H9 (cell line): ENCODE measurements around the gene KIAA0513. TPM values are rescaled to one million over a fixed set of nuclear protein-coding genes. Genes with fewer than 3 reads are reported as not detected.

Experiments used
- DNase-seq: peaks from one replicate; pipeline ENCODE4 v3.0.0-alpha.2; 2017
- H2AFZ ChIP-seq: one replicate; pipeline ENCODE4 v1.6.1; 2013; ENCODE audit warnings: mild to moderate bottlenecking, low read length, control low read depth, moderate library complexity
- H2AK5ac ChIP-seq: 2 replicates; pipeline ENCODE4 v1.6.1; 2013; ENCODE audit warnings: low read length, control low read depth, mixed read lengths; ENCODE audit not compliant: insufficient read length
- H2BK120ac ChIP-seq: one replicate; pipeline ENCODE4 v1.6.1; 2013; ENCODE audit warnings: low read depth, mild to moderate bottlenecking, low read length, control low read depth, inconsistent platforms; ENCODE audit not compliant: poor library complexity, severe bottlenecking
- H2BK12ac ChIP-seq: 2 replicates; pipeline ENCODE4 v1.6.1; 2013; ENCODE audit warnings: low read length, control low read depth, mixed read lengths, low read depth; ENCODE audit not compliant: insufficient read length
- H2BK15ac ChIP-seq: 2 replicates; pipeline ENCODE4 v1.6.1; 2013; ENCODE audit warnings: low read depth, low read length, control low read depth
- H2BK20ac ChIP-seq: one replicate; pipeline ENCODE4 v1.6.1; 2013; ENCODE audit warnings: low read depth, mild to moderate bottlenecking, low read length, control low read depth, inconsistent platforms; ENCODE audit not compliant: poor library complexity, severe bottlenecking
- H2BK5ac ChIP-seq: 2 replicates; pipeline ENCODE4 v1.6.1; 2013; ENCODE audit warnings: low read length, control low read depth, mixed read lengths; ENCODE audit not compliant: insufficient read length
- H3K14ac ChIP-seq: 2 replicates; pipeline ENCODE4 v1.6.1; 2013; ENCODE audit warnings: low read length, control low read depth; ENCODE audit not compliant: insufficient read depth
- H3K18ac ChIP-seq: 2 replicates; pipeline ENCODE4 v1.6.1; 2013; ENCODE audit warnings: low read depth, mild to moderate bottlenecking, mixed read lengths, low read length, control low read depth; ENCODE audit not compliant: insufficient read length
- H3K23ac ChIP-seq: 2 replicates; pipeline ENCODE4 v1.6.1; 2013; ENCODE audit warnings: low read length, control low read depth, mixed read lengths, low read depth; ENCODE audit not compliant: insufficient read length
- H3K23me2 ChIP-seq: 2 replicates; pipeline ENCODE4 v1.6.1; 2013; ENCODE audit warnings: low read depth, mild to moderate bottlenecking, mixed read lengths, low read length, control low read depth; ENCODE audit not compliant: insufficient read length, poor library complexity, severe bottlenecking
- H3K27ac ChIP-seq: 2 replicates; pipeline ENCODE4 v1.5.1; 2013; ENCODE audit warnings: low read length, control low read depth, mixed read lengths, low read depth; ENCODE audit not compliant: insufficient read length
- H3K27me3 ChIP-seq: 2 replicates; pipeline ENCODE4 v1.6.1; 2013; ENCODE audit warnings: low read length, control low read depth, inconsistent platforms; ENCODE audit not compliant: insufficient read depth
- H3K4ac ChIP-seq: 2 replicates; pipeline ENCODE4 v1.6.1; 2013; ENCODE audit warnings: low read depth, mild to moderate bottlenecking, control low read depth, inconsistent platforms, low read length, moderate library complexity
- H3K4me1 ChIP-seq: 2 replicates; pipeline ENCODE4 v1.6.1; 2013; ENCODE audit warnings: low read length, control low read depth, inconsistent platforms; ENCODE audit not compliant: insufficient read depth
- H3K4me2 ChIP-seq: 2 replicates; pipeline ENCODE4 v1.6.1; 2013; ENCODE audit warnings: low read length, control low read depth, mixed read lengths; ENCODE audit not compliant: insufficient read length, insufficient read depth
- H3K56ac ChIP-seq: 2 replicates; pipeline ENCODE4 v1.6.1; 2013; ENCODE audit warnings: low read depth, mild to moderate bottlenecking, mixed read lengths, low read length, control low read depth; ENCODE audit not compliant: insufficient read length
- H3K79me1 ChIP-seq: 2 replicates; pipeline ENCODE4 v1.6.1; 2013; ENCODE audit warnings: low read depth, mild to moderate bottlenecking, moderate library complexity, low read length, control low read depth, inconsistent platforms; ENCODE audit not compliant: insufficient read depth, poor library complexity, severe bottlenecking
- H3K79me2 ChIP-seq: 2 replicates; pipeline ENCODE4 v1.6.1; 2013; ENCODE audit warnings: low read length, control low read depth, inconsistent platforms; ENCODE audit not compliant: insufficient read depth
- H3K9ac ChIP-seq: 2 replicates; pipeline ENCODE4 v1.6.1; 2013; ENCODE audit warnings: low read length, control low read depth, mixed read lengths; ENCODE audit not compliant: insufficient read length; ENCODE audit errors: extremely low read depth
- H3K9me3 ChIP-seq: one replicate; pipeline ENCODE4 v1.6.1; 2013; ENCODE audit warnings: low read depth, low read length, inconsistent platforms; ENCODE audit not compliant: control insufficient read depth
- H3T11ph ChIP-seq: one replicate; pipeline ENCODE4 v1.6.1; 2013; ENCODE audit warnings: mild to moderate bottlenecking, low read length, control low read depth, inconsistent platforms
- H4K20me1 ChIP-seq: one replicate; pipeline ENCODE4 v1.6.1; 2013; ENCODE audit not compliant: control insufficient read depth, insufficient read length, insufficient read depth
- H4K5ac ChIP-seq: 2 replicates; pipeline ENCODE4 v1.6.1; 2013; ENCODE audit warnings: low read depth, mild to moderate bottlenecking, mixed read lengths, low read length, control low read depth; ENCODE audit not compliant: insufficient read length
- H4K8ac ChIP-seq: replicated peaks from 2 replicates; pipeline ENCODE4 v1.6.1; 2013; ENCODE audit warnings: low read length, control low read depth, mixed read lengths, low read depth; ENCODE audit not compliant: insufficient read length
- H4K91ac ChIP-seq: 2 replicates; pipeline ENCODE4 v1.6.1; 2013; ENCODE audit warnings: low read depth, mild to moderate bottlenecking, moderate library complexity, mixed read lengths, low read length, control low read depth; ENCODE audit not compliant: insufficient read length
- H3K27ac Mint-ChIP-seq, 3 experiments: 2 replicates in 2 of 3; 3 replicates in 1 of 3; pipeline ENCODE4 v1.8.0; 2020 to 2021; ENCODE audit warnings: mixed read lengths in 3 of 3, mild to moderate bottlenecking in 1 of 3, moderate library complexity in 1 of 3
- H3K27me3 Mint-ChIP-seq: 2 replicates; pipeline ENCODE4 v1.8.0; 2021; ENCODE audit warnings: low read depth, mild to moderate bottlenecking, moderate library complexity, mixed read lengths
- H3K36me3 Mint-ChIP-seq, 3 experiments: 2 replicates in 2 of 3; 3 replicates in 1 of 3; pipeline ENCODE4 v1.8.0; 2020 to 2021; ENCODE audit warnings: low read depth in 3 of 3, mixed read lengths in 3 of 3; ENCODE audit not compliant: insufficient read depth in 1 of 3
- H3K4me1 Mint-ChIP-seq, 2 experiments: 2 replicates each; pipeline ENCODE4 v1.8.0; 2020; ENCODE audit warnings: mixed read lengths in 2 of 2
- H3K4me3 Mint-ChIP-seq, 2 experiments: 2 replicates in 1 of 2; 3 replicates in 1 of 2; pipeline ENCODE4 v1.8.0; 2020 to 2021; ENCODE audit warnings: mild to moderate bottlenecking in 2 of 2, mixed read lengths in 2 of 2, moderate library complexity in 1 of 2
- H3K9me3 Mint-ChIP-seq, 2 experiments: 2 replicates in 1 of 2; 3 replicates in 1 of 2; pipeline ENCODE4 v1.8.0; 2020; ENCODE audit warnings: mild to moderate bottlenecking in 2 of 2, mixed read lengths in 2 of 2, moderate library complexity in 1 of 2
- CTCF ChIP-seq: fragments of 200-600 bp; sonication (generic); conservative IDR thresholded peaks from 3 replicates; pipeline ENCODE4 v1.8.0; 2021; ENCODE audit warnings: antibody characterized with exemption, mild to moderate bottlenecking
- WGBS: extraction: QIAGEN DNeasy Blood & Tissue Kit; methylation state at CpG from one replicate; pipeline ENCODE4 v1.1.7; 2013; ENCODE audit warnings: missing lambda C conversion rate, low lambda C conversion rate, mixed read lengths; ENCODE audit not compliant: insufficient read length; ENCODE audit errors: extremely low coverage; 5-methylcytosine and 5-hydroxymethylcytosine counted together
- total RNA-seq: library from RNA; stranded (reverse); gene quantifications from 2 replicates; pipeline ENCODE4 v1.2.1, GENCODE V29; 2021

Gene KIAA0513
- total RNA-seq, 1 experiment from 2014 or later, result 4.7 TPM

GRCh38 chr16:85126394-85126704, 98.8 kb downstream of the KIAA0513 start:
- Histone ChIP-seq H3K79me1 (no peaks in the 10 kb centered on the region), H3K79me2 (no peaks in the 10 kb centered on the region), H3K27me3 (no peaks in the 10 kb centered on the region), H3K23ac (no peak overlapping the region), H3K4ac (no peak overlapping the region), H2BK20ac (no peak overlapping the region), H3K4me2 (no peak overlapping the region), H2BK15ac (no peak overlapping the region), H2BK5ac (no peak overlapping the region), H4K8ac (no peak overlapping the region), H3T11ph (no peak overlapping the region), H3K4me1 (peaks cover 3% of the 10 kb centered on the region; the same call in 1 of the 2 replicates), H3K9ac (no peak overlapping the region), H3K27ac (no peak overlapping the region), H2AFZ (no peak overlapping the region), H3K18ac (no peak overlapping the region), H4K20me1 (no peaks in the 10 kb centered on the region), H4K91ac (no peak overlapping the region), H4K5ac (no peak overlapping the region), H3K9me3 (no peaks in the 10 kb centered on the region), H3K23me2 (no peaks in the 10 kb centered on the region), H2AK5ac (no peak overlapping the region), H2BK12ac (no peak overlapping the region), H3K56ac (no peak overlapping the region), H3K14ac (no peak overlapping the region), H2BK120ac (no peak overlapping the region)
- Mint-ChIP-seq H3K27ac (no peak overlapping the region), H3K9me3 (peaks cover 0 to 9% of the 10 kb centered on the region in 2 experiments; a peak in 3 of 5 replicates), H3K4me3 (no peak overlapping the region), H3K4me1 (peaks cover 29 to 36% of the 10 kb centered on the region in 2 experiments), H3K36me3 (no peaks in the 10 kb centered on the region; a peak in 1 of 7 replicates), H3K27me3 (peaks cover 16% of the 10 kb centered on the region)
- WGBS, result no CpG with 5 or more reads among the region's 12 CpGs
- no peak for TF ChIP-seq CTCF
- peak; percentile 25 for DNase-seq
